ENCODE measurements around the gene RASSF4.

The RASSF4 gene

GRCh38 chr10:44977287-44978212 is 17.9 kb downstream of the RASSF4 start:
- no peak for DNase-seq

DNA sequence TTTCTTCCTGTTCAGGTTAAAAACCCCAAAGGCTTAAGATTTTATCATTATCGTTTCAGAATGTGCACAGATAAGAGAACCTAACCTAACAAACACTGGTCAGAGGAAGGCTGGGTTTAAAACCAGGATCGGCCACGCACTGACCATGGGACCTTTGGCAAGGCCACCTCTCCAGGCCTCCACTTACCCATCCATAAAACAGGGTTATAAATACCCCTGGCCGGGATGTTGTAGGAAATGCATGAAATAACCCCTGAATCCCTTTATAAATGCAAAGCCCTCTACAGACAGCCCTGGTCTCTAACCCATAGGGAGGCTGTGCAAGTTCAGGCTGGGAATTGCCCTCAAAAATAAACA is 18.6 kb downstream of the RASSF4 start:
- DNase-seq = no peak

GRCh38 chr10:44978570-44979280 is 19.1 kb downstream of the RASSF4 start, which contains the start of gene DEPP1:
Gene DEPP1 (minus strand): TSS chr10:44978809. CDS start chr10:44978030, 779 bp downstream.
- DNase-seq = peak; percentile 72

GRCh38 chr10:44979281-44980191 is 19.9 kb downstream of the RASSF4 start:
- no peak for DNase-seq

GRCh38 chr10:44980309-44981171 is 20.9 kb downstream of the RASSF4 start:
- DNase-seq = no peak

GRCh38 chr10:44981172-44982113 is 21.8 kb downstream of the RASSF4 start:
- peak; percentile 34 for DNase-seq

DNA sequence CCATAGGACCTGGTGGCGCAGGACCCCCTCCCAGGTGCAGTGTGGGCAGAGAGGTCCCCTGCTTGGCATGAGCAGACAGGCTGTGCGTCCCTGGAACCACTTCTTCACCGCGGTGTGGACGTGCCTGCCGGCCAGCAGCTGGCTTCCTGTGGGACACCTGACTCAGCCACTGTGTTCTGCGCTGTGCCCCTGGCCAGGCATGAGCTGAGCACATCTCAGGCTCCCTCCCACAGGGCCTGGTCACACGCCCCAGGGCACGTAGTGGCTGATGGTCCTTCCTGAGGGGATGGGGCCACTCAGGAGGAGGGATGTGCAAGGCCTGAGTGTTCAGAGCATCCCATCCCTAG is 22.5 kb downstream of the RASSF4 start:
- no peak for DNase-seq

- DNase-seq = no peak
Measured at GRCh38 chr10:44982496-44982895, 22.9 kb downstream of the RASSF4 start.

DNA sequence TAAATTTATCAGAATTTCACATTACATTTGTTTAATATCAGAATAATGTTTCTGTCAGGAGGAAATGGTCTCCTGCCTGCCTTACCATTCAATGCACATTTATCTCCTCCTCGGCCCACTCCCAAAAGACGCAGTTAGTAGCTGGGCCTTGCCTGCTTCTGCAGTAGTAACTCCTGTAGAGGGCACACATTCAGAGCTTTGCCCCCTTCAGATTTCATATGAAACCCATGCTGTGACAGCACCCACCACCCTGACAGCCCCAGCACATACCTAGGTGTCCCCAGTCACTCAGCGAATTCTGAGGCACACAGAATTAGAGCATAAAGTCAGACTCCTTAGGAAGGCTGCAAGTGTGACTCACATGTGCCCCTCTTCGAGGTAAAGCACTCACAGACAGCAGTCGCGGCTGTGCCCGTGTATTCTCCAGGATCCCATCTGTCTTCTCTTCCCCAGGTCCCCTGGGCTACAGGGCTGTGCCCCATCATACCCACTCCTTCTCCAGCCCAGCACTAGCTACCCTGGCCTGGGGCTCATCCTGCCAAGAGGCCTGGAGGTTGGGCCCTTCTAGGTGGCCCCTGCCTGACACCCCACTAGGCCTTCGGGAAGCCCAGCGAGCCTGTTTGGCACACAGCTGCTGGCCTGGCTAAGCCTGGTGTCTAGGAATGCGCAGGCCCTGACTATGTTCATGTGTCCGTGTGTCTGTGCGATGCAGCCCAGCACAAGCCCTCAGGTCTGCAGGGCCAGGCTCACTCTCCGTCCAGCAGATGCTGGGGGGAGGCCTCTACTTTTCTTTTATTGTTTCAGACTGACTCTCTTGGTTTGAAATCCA is 23.7 kb downstream of the RASSF4 start:
- DNase-seq = no peak

DNA sequence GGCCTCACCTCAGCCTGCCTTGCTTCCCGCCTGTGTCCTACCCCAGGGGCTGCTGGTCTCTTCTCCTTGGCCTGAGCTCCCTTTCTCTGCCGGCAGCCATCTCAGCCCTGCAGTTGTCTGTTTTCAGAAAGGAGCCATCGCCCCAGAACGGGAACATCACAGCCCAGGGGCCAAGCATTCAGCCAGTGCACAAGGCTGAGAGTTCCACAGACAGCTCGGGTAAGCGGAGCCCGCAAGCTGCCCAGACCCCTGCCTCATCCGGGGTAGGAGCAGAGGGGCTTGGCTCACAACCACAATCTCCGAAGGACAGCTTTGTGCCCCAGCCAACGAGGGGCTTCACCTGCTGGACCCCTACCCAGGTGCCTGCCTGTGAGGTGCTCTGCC is 24.3 kb downstream of the RASSF4 start:
- DNase-seq = no peak

DNA sequence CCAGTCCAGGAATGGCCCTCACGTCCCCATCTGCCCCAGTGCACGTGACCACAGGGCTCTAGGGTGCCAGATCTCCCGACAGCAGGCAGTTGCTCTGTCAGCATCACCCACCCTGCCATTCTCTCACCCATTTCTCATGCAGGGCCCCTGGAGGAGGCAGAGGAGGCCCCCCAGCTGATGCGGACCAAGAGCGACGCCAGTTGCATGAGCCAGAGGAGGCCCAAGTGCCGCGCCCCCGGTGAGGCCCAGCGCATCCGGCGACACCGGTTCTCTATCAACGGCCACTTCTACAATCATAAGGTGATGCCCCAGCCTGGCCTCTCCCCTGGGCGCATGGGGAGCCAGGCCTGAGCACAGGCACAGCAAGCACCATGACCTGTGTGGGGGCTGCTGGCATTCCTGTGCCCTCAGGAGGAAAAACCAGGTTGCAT is 25.1 kb downstream of the RASSF4 start:
- no peak for DNase-seq

GRCh38 chr10:44985175-44985681 is 25.6 kb downstream of the RASSF4 start:
- no peak for DNase-seq

DNA sequence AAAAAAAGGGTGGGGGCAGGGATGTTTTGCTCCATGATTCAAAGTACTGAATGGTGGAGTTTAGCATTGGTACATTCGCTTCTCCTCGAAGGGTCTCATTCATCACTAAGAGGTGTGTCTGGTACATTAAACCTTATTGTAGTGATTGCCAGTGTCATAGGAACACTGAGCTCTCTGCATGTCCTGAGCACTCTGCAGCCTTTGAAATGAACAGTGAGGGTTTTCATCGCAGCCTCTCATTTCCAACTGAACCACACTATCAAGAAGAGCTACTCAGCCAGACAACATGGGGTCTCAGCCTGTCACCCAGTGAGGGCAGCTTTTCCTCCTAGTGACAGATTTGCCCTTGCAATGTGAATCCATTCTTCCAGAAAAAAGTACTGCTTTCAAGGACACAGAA is 26.6 kb downstream of the RASSF4 start:
- DNase-seq = no peak

DNA sequence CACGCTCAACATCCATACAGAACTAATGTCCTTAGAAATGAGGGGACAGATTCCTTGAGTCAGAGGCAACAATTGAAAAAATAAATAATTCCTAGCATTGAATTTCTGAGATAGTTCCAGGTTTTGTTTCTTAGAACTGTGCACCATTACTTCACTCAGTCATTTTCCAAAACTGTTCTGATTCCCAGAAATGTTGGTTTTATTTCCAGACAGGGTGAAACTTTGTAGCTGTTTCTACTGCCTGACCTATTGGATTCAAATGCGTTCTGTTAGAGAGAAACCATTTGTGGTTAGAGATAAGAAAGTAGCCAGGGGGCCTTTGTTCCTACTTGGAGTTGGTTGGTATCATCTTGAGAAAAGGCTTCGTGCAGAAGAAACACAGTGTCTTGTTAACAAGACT is 27.1 kb downstream of the RASSF4 start:
- DNase-seq = peak; percentile 75

DNA sequence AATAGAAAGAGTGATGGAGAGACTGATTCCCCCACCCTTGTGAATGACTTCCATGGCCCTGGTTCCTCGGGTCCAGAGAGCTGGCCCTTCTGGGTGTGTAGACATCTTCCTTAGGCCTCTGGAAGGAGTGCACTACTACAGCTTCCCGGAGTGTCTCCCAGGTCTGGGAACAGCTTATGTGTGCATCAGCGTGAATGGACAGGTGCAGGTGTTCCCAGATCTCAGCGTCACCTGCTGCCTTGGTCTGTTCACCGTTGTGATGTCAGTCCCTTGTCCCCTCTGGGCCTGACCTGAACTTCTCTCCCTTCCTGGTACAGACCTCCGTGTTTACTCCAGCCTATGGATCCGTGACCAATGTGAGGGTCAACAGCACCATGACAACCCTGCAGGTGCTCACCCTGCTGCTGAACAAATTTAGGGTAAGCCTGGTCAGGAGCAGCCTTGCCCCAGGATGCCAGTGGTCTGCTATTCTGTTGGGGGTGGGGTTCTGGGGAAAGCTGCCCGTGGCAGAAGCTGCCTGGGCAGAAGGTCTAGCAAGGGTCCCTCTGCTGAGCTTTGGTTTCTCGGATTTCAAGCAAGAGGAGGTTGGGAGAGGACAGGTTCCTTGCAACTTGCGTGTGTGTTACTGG is 29.5 kb downstream of the RASSF4 start:
- no peak for DNase-seq

DNA sequence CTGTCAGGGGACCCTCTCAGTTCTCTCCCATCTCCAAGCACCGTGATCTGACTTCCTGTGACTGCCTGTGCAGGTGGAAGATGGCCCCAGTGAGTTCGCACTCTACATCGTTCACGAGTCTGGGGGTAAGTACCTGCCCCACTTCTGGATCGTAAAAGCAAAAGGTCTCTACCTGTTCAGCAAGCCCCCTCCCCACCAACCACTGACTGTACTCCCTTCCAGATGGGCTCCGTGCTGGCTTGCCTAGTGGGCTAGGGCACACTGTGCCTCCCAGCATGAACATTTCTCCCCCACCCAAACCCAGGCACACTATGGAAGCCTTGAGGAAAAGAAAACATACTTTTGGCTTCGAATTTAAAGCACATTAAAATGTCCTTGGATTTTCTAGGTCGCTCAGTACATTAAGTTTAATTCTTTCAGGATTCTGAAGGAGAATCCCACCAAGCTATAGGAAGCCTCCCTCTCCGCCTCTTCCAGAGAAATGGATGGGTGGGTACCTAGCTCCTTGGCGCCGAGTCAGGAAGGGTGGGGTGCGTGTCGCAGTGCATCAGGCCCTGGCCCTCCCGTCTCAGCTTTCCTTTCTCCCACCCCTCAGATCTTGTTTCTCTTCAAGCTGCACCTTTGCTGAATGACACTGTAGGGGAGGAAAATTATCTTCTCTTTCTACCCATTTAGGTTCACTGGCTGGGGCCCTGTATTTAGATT is 30.1 kb downstream of the RASSF4 start:
- no peak for DNase-seq

GRCh38 chr10:44990302-44990655 is 30.7 kb downstream of the RASSF4 start:
- DNase-seq = peak; percentile 46

DNA sequence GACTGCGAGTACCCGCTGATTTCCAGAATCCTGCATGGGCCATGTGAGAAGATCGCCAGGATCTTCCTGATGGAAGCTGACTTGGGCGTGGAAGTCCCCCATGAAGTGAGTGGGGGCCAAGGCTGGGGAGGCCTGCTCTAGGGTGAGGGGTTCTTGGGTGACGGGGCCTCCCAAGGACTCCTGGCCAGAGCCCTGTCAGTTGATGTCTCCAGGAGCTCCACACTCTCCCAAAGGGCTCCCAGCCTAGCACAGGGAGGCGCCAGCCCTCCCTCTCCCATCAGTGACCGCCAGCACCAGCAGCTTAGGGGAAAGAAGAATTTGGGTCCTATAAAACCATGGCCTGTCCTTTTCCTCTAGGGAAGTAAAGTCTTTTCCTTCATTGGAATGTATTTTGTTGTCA is 31.4 kb downstream of the RASSF4 start:
- no peak for DNase-seq

DNA sequence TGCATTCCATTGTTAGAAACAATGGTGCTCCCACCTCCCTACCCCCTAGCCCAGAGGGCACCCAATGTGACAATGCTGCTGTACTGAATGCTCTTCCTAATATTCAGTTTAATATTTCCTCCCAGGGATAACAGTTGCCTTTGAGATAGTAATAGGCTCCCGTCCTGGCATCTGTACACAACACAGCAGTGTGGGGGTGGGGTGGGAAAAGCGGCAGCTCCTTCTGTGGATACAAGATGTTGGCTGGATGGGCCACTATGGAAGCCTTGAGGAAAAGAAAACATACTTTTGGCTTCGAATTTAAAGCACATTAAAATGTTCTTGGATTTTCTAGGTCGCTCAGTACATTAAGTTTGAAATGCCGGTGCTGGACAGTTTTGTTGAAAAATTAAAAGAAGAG is 32.0 kb downstream of the RASSF4 start:
- DNase-seq = no peak

Measured in hematopoietic multipotent progenitor cell treated with erythropoietin and hydrocortisone succinate and interleukin-3 and kit ligand, for 6 days (in vitro differentiated cells).